HEK293 (cell line): ENCODE results near the gene ITPR2.

Experiments used
- SP2 ChIP-seq: fragments of 450-650 bp; formaldehyde crosslinking; IDR thresholded peaks from 2 replicates; pipeline ENCODE4 v1.5.1; 2016; ENCODE audit warnings: missing biosample characterization, missing genetic modification characterization
- ZNF274 ChIP-seq, 2 experiments: fragments of 200-500 bp in 1 of 2; fragments of 450-650 bp in 1 of 2; sonication (Bioruptor generic) in 1 of 2; formaldehyde crosslinking in 1 of 2; IDR thresholded peaks; 2 replicates each; pipeline versions ENCODE4 v1.5.1 to v1.6.1; 2014 to 2016; ENCODE audit warnings: borderline replicate concordance in 1 of 2, inconsistent platforms in 1 of 2, low read length in 1 of 2, missing biosample characterization in 1 of 2, missing genetic modification characterization in 1 of 2
- ZNF645 ChIP-seq: fragments of 450-650 bp; formaldehyde crosslinking; IDR thresholded peaks from 2 replicates; pipeline ENCODE4; 2016; ENCODE audit warnings: missing biosample characterization, missing genetic modification characterization
- ZNF704 ChIP-seq: fragments of 450-650 bp; formaldehyde crosslinking; IDR thresholded peaks from 2 replicates; pipeline ENCODE4 v1.5.1; 2016; ENCODE audit warnings: missing biosample characterization, missing genetic modification characterization
- ZXDB ChIP-seq: fragments of 450-650 bp; formaldehyde crosslinking; IDR thresholded peaks from 2 replicates; pipeline ENCODE4 v1.5.1; 2016; ENCODE audit warnings: missing biosample characterization, missing genetic modification characterization

- TF ChIP-seq ZNF704 (tag by site-specific recombination) (no peak), SP2 (tag by site-specific recombination) (no peak), ZXDB (tag by site-specific recombination) (no peak), ZNF645 (no peak), ZNF274 (IDR thresholded peaks at IDR 0.05; ENCODE audit: low read length) (no peak), ZNF274 (tag by site-specific recombination; IDR thresholded peaks at IDR 0.05; ENCODE audit: borderline replicate concordance) (no peak)
Observed at GRCh38 chr12:26370098-26370497, 462.9 kb downstream of the ITPR2 start.
